ENCODE measurements around the gene ACTN1. TPM values are rescaled to one million over a fixed set of nuclear protein-coding genes. Genes with fewer than 3 reads are reported as not detected.

ACTN1 gene
- polyA plus RNA-seq, 3 donors = 41.4 to 75.0 (median 69.4) TPM

DNA sequence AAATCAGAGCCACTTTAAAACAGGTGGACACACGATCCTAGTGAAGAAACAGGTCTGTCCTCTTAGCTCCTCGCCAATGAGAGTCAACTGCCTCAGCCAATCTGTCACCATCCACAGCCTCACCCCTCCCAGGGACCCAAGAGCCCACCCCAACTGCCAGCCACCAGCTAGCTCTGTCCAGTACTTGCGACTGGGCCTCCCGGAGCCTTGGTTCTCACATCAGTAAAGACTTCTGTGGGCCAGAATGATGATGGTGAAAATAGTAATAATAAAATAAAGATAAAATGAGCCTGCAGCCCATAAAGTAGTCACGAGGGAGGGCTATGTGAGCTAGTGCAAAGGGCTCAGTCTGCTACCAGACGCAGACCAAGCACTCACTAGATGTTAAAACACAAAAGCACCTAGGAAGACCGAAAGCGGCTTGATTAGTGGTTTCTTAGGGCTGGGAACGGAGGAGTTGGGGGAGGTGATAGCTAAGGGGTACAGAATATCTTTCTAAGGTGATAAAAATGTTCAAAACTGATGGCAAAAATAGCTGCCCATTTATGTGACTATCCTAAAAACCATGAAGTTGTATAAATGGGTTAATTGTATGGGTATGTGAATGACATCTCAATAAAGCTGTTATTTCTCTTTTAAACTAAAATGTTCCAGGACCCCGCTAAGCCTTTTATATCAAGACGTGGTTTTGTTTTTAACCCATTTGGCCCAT lies 39.8 kb downstream of the ACTN1 start:
- peak overlapping the region in 1 of 2 donors; percentile 78 for H3K27ac ChIP-seq (ENCODE audit: low read depth in 1 of 2, low read length in 2 of 2)
- H3K9me3 Mint-ChIP-seq = no peaks in the 10 kb centered on the region
- no peak overlapping the region for H3K4me3 ChIP-seq (replicated peaks in 1 of 3; ENCODE audit: low read depth in 2 of 3, low read length in 3 of 3)
- H3K4me2 ChIP-seq (replicated peaks; ENCODE audit: extremely low read depth, low read length, poor library complexity, severe bottlenecking) = no peak overlapping the region
- WGBS (ENCODE audit: insufficient coverage) = 100% methylated on average over 2 of the region's 11 CpGs
- peak overlapping the region in 6 of 7 donors; percentile 64 to 89 (median 76) for H3K27ac Mint-ChIP-seq
- peaks cover 10 to 39% of the 10 kb centered on the region in 2 donors for H3K36me3 Mint-ChIP-seq
- H2AFZ ChIP-seq (ENCODE audit: insufficient read depth, low read depth, low read length, poor library complexity, severe bottlenecking) = no peak overlapping the region
- H3K4me3 Mint-ChIP-seq = no peak overlapping the region
- TF ChIP-seq, protein P1, sequence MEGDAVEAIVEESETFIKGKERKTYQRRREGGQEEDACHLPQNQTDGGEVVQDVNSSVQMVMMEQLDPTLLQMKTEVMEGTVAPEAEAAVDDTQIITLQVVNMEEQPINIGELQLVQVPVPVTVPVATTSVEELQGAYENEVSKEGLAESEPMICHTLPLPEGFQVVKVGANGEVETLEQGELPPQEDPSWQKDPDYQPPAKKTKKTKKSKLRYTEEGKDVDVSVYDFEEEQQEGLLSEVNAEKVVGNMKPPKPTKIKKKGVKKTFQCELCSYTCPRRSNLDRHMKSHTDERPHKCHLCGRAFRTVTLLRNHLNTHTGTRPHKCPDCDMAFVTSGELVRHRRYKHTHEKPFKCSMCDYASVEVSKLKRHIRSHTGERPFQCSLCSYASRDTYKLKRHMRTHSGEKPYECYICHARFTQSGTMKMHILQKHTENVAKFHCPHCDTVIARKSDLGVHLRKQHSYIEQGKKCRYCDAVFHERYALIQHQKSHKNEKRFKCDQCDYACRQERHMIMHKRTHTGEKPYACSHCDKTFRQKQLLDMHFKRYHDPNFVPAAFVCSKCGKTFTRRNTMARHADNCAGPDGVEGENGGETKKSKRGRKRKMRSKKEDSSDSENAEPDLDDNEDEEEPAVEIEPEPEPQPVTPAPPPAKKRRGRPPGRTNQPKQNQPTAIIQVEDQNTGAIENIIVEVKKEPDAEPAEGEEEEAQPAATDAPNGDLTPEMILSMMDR (IDR thresholded peaks at IDR 0.05) = no peak
- DNase-seq = no peak
- H3K9me3 ChIP-seq (replicated peaks in 1 of 2; ENCODE audit: control insufficient read depth in 1 of 2, insufficient read depth in 1 of 2, low read length in 2 of 2) = no peaks in the 10 kb centered on the region
- no peaks in the 10 kb centered on the region for H3K27me3 Mint-ChIP-seq (ENCODE audit: low read depth in 3 of 3)
- H3K79me2 ChIP-seq (ENCODE audit: insufficient read depth, low read length) = peaks cover 100% of the 10 kb centered on the region
- peaks cover 0 to 13% of the 10 kb centered on the region in 2 donors for H3K36me3 ChIP-seq (replicated peaks in 1 of 2; ENCODE audit: control insufficient read depth in 1 of 2, insufficient read depth in 2 of 2, low read length in 2 of 2)
- H3K27me3 ChIP-seq (ENCODE audit: control insufficient read depth in 2 of 2, insufficient read depth in 2 of 2, low read length in 2 of 2) = no peaks in the 10 kb centered on the region
- peaks cover 85% of the 10 kb centered on the region for H3K4me1 Mint-ChIP-seq
- peaks cover 46 to 68% of the 10 kb centered on the region in 2 donors for H3K4me1 ChIP-seq (ENCODE audit: control insufficient read depth in 1 of 2, insufficient read depth in 2 of 2, low read length in 2 of 2)
- intact Hi-C loops (cut with micrococcal nuclease) = no loop called here
- H4K20me1 ChIP-seq (ENCODE audit: insufficient read depth, low read length) = peaks cover 10% of the 10 kb centered on the region
- H3K9ac ChIP-seq (ENCODE audit: insufficient read depth, low read length, poor library complexity, severe bottlenecking) = no peak overlapping the region

DNA sequence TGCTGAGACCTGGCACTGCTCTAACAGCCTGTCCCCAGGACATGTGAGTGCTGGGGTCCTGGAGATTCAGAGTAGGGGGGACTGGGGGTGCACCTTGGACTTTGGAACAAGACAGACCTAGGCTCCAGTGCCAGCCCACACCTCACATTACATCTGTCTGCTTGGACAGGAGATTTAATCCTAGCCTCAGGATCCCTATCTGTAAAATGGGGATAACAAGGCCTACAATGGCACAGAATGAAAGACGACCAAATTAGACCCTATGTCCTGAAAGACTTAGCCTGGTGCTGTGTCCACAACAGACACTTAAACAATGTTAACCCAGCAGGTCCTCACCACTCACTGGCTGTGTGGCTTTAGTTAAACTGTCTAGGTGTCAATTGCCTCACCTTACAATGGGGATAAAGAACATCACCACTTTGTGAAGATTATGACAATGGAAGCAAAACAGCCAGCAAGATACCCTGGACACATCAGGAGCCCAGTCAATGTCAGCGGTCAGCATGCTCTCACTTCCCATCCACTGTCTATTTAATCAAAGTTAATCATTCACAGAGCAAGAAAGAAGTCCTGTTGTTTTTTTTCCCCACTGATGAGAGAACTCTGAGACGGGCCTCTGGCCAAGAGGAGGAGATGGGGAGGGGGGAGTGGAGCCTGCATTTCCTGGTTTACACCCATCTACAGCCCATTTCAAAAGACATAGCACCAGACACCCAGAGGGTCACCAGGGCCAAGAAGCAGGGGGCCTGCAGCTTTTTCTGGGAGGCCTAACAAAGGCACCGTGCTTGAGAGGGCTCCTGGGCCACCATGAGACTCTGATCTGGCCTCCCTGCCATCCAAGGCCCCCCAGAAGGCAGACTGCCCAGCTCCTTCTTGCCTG lies 40.6 kb downstream of the ACTN1 start:
- Mint-ChIP-seq H3K9me3 (no peaks in the 10 kb centered on the region), H3K27me3 (ENCODE audit: low read depth in 3 of 3) (no peaks in the 10 kb centered on the region), H3K27ac (peak overlapping the region; percentile 0 to 85 (median 73)), H3K36me3 (peaks cover 12 to 46% of the 10 kb centered on the region in 2 donors), H3K4me3 (no peak overlapping the region), H3K4me1 (peaks cover 86% of the 10 kb centered on the region)
- H3K27ac ChIP-seq (ENCODE audit: low read depth in 1 of 2, low read length in 2 of 2) = peak overlapping the region; percentile 51 to 78
- no peaks in the 10 kb centered on the region for H3K27me3 ChIP-seq (ENCODE audit: control insufficient read depth in 2 of 2, insufficient read depth in 2 of 2, low read length in 2 of 2)
- no peaks in the 10 kb centered on the region for H3K9me3 ChIP-seq (replicated peaks in 1 of 2; ENCODE audit: control insufficient read depth in 1 of 2, insufficient read depth in 1 of 2, low read length in 2 of 2)
- 100% methylated on average over 1 of the region's 4 CpGs for WGBS (ENCODE audit: insufficient coverage)
- H2AFZ ChIP-seq (ENCODE audit: insufficient read depth, low read depth, low read length, poor library complexity, severe bottlenecking) = no peak overlapping the region
- peaks cover 0 to 13% of the 10 kb centered on the region in 2 donors for H3K36me3 ChIP-seq (replicated peaks in 1 of 2; ENCODE audit: control insufficient read depth in 1 of 2, insufficient read depth in 2 of 2, low read length in 2 of 2)
- TF ChIP-seq, protein P1 (IDR thresholded peaks at IDR 0.05) = no peak
- H3K79me2 ChIP-seq (ENCODE audit: insufficient read depth, low read length) = peaks cover 100% of the 10 kb centered on the region
- H4K20me1 ChIP-seq (ENCODE audit: insufficient read depth, low read length) = peaks cover 10% of the 10 kb centered on the region
- intact Hi-C loops (cut with micrococcal nuclease) = no loop called here
- DNase-seq = no peak
- H3K4me1 ChIP-seq (ENCODE audit: control insufficient read depth in 1 of 2, insufficient read depth in 2 of 2, low read length in 2 of 2) = peaks cover 54 to 68% of the 10 kb centered on the region in 2 donors
- no peak overlapping the region for H3K9ac ChIP-seq (ENCODE audit: insufficient read depth, low read length, poor library complexity, severe bottlenecking)
- H3K4me2 ChIP-seq (replicated peaks; ENCODE audit: extremely low read depth, low read length, poor library complexity, severe bottlenecking) = no peak overlapping the region
- no peak overlapping the region for H3K4me3 ChIP-seq (replicated peaks in 1 of 3; ENCODE audit: low read depth in 2 of 3, low read length in 3 of 3)

All from CD14-positive monocyte (primary cell).